ENCODE results near the gene ATM.

- no peak for TF ChIP-seq SUZ12 (IDR thresholded peaks at IDR 0.05)
- TF ChIP-seq, protein P1, sequence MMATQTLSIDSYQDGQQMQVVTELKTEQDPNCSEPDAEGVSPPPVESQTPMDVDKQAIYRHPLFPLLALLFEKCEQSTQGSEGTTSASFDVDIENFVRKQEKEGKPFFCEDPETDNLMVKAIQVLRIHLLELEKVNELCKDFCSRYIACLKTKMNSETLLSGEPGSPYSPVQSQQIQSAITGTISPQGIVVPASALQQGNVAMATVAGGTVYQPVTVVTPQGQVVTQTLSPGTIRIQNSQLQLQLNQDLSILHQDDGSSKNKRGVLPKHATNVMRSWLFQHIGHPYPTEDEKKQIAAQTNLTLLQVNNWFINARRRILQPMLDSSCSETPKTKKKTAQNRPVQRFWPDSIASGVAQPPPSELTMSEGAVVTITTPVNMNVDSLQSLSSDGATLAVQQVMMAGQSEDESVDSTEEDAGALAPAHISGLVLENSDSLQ (IDR thresholded peaks at IDR 0.05), result no peak
- no peak for TF ChIP-seq TARDBP (IDR thresholded peaks at IDR 0.05)
- TF ChIP-seq FOXM1 (IDR thresholded peaks at IDR 0.05; ENCODE audit: borderline replicate concordance), result no peak
- no peak for TF ChIP-seq CTBP1 (IDR thresholded peaks at IDR 0.05; ENCODE audit: borderline replicate concordance)
- no peak for TF ChIP-seq ELF4 (IDR thresholded peaks at IDR 0.05)
- TF ChIP-seq ZNF384 (IDR thresholded peaks at IDR 0.05), result no peak
- no peak for TF ChIP-seq NFRKB (IDR thresholded peaks at IDR 0.05)
Measured at GRCh38 chr11:108388576-108388975, 165.7 kb downstream of the ATM start.

Measured in HEK293T (cell line).